A549 treated with GW870086 at 1 μM for 4 hours (cell line): ENCODE measurements around the gene ABCA13. TPM values are rescaled to one million over a fixed set of nuclear protein-coding genes. Genes with fewer than 3 reads are reported as not detected.

ENCODE experiments used
- total RNA-seq: library from RNA; stranded (reverse); fragments of 200-300 nt; extraction: Qiagen RNA extraction; gene quantifications from 5 replicates; pipeline ENCODE4 v1.2.3, GENCODE V29; 2022; ENCODE audit warnings: low read depth

The ABCA13 gene, protein sequence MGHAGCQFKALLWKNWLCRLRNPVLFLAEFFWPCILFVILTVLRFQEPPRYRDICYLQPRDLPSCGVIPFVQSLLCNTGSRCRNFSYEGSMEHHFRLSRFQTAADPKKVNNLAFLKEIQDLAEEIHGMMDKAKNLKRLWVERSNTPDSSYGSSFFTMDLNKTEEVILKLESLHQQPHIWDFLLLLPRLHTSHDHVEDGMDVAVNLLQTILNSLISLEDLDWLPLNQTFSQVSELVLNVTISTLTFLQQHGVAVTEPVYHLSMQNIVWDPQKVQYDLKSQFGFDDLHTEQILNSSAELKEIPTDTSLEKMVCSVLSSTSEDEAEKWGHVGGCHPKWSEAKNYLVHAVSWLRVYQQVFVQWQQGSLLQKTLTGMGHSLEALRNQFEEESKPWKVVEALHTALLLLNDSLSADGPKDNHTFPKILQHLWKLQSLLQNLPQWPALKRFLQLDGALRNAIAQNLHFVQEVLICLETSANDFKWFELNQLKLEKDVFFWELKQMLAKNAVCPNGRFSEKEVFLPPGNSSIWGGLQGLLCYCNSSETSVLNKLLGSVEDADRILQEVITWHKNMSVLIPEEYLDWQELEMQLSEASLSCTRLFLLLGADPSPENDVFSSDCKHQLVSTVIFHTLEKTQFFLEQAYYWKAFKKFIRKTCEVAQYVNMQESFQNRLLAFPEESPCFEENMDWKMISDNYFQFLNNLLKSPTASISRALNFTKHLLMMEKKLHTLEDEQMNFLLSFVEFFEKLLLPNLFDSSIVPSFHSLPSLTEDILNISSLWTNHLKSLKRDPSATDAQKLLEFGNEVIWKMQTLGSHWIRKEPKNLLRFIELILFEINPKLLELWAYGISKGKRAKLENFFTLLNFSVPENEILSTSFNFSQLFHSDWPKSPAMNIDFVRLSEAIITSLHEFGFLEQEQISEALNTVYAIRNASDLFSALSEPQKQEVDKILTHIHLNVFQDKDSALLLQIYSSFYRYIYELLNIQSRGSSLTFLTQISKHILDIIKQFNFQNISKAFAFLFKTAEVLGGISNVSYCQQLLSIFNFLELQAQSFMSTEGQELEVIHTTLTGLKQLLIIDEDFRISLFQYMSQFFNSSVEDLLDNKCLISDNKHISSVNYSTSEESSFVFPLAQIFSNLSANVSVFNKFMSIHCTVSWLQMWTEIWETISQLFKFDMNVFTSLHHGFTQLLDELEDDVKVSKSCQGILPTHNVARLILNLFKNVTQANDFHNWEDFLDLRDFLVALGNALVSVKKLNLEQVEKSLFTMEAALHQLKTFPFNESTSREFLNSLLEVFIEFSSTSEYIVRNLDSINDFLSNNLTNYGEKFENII (N-terminal part only)
- 0.02 to 0.09 TPM (median 0.06 TPM) in 5 replicates for total RNA-seq

DNA sequence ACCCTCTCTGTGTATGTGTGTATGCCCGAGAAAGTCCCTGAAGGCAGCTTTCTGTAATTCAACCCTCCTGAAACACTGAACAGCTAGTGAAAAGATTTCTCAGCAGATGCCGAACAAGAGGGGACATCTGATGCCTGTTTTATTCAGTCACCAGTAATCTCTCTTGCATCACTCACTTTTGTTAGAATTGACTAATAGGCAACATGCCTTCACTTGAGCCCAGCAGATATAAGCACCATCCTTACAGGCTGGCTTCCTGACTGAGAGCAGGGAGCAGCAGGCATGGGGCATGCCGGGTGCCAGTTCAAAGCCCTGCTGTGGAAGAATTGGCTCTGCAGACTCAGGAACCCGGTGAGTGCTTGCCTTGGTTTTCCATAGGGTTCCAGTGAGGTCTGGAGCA lies at the start of gene ABCA13:
TSS of gene ABCA13 (plus strand) at position 257 of the 400 bp plus-strand sequence. CDS start at position 283, 26 bp downstream.

Other genes with a start within 250 kb of the ABCA13 start
- gene PKD1L1, start 223.0 kb upstream of the ABCA13 start, total RNA-seq: 0.03 to 0.24 TPM (median 0.05 TPM) in 5 replicates
- 16.4 to 19.9 TPM (median 17.2 TPM) in 5 replicates for gene HUS1, start 191.8 kb upstream of the ABCA13 start, total RNA-seq
- not detected in 5 replicates for gene SUN3, start 142.4 kb upstream of the ABCA13 start, total RNA-seq
- gene C7orf57, start 135.9 kb upstream of the ABCA13 start, total RNA-seq: 0.18 to 0.79 TPM (median 0.26 TPM) in 5 replicates
- 72.7 to 110 TPM (median 85.7 TPM) in 5 replicates for gene UPP1, start 82.2 kb upstream of the ABCA13 start, total RNA-seq